ENCODE results near the gene AK1. TPM values are rescaled to one million over a fixed set of nuclear protein-coding genes. Genes with fewer than 3 reads are reported as not detected.
A peak's percentile ranks its signal among the peaks of the same experiment; 100 is the strongest.

The AK1 gene
- total and polyA plus RNA-seq, 9 of the 15 experiments (the other 6 are each of a cell fraction or from before 2014, with no cell fraction given), result 10.1 to 71.8 (median 39.0) TPM

DNA sequence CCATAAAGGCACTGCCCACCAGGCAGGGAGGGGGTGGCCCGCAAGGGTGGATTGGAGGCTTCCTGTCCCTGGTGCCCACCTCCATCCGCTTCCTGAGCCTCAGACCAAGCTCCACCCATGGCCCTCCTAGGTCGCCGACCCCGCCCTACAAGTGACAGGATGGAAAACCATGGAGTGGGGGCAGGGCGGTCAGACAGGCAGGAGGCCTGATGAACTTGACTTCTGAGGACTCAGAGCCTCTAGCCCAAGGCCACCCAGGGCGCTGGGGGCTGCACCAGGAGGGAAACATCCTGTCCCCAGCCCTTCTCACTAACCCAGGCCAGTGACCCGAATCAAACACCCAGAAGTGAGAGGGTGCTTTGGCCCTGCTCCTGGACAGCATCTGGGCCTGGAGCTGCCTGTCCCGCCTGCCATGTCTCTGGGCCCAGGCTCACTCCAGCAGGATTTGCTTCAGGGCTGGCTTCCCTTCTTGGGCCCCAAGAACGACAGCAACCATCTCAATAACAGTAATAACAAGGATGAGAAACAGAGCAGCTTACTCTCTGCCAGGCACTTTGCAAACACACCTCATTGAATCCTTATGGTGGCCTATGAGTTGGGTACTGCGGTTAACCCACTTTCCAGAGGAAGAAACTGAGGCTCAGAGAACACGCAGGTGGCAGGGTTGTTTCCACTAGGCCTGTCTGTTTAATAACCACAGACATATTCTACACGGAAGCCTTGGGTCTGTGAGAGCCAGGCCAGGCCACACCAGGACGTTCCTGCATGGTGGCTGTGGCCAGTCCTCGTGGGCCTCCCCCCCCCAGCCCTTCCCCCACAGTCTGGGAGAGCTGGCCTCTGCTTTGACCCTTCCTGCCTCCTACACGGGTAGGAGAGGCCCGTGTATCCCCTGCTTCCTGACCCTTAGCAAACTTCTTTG lies 26.3 kb upstream of the AK1 start (continued):
- TF ChIP-seq ZNF12 (CRISPR knock-in tag; IDR thresholded peaks at IDR 0.05) (0 out of 2 replicates have a peak, but pooled peaks have one; percentile 53), SRSF9 (IDR thresholded peaks at IDR 0.05; ENCODE audit: borderline replicate concordance, low read depth, low read length) (no peak), ZNF780A (CRISPR knock-in tag; IDR thresholded peaks at IDR 0.05) (no peak), FOSL1 (tag; conservative IDR thresholded peaks at IDR 0.05) (no peak), RBFOX2 (IDR thresholded peaks at IDR 0.05; ENCODE audit: low read depth, low read length) (peak; percentile 74), CREB3 (tag; conservative IDR thresholded peaks at IDR 0.05; ENCODE audit: low read depth) (no peak), BRD9 (IDR thresholded peaks at IDR 0.05; ENCODE audit: low read depth, partially characterized antibody) (no peak), KDM1A (IDR thresholded peaks at IDR 0.05) (peak in 1 of 2 experiments; percentile 41; a peak in 1 of 4 replicates), KLF10 (CRISPR knock-in tag; IDR thresholded peaks at IDR 0.05) (no peak), ARID3B (CRISPR knock-in tag; IDR thresholded peaks at IDR 0.05; ENCODE audit: borderline replicate concordance) (no peak), CXXC5 (CRISPR knock-in tag; IDR thresholded peaks at IDR 0.05) (no peak), RB1 (IDR thresholded peaks at IDR 0.05; ENCODE audit: low read depth) (0 out of 2 replicates have a peak, but pooled peaks have one; percentile 30), CREM (IDR thresholded peaks at IDR 0.05; ENCODE audit: low read depth) (peak; percentile 65; the same call in 1 of the 2 replicates), SMAD3 (CRISPR knock-in tag; conservative IDR thresholded peaks at IDR 0.05) (no peak), ZNF764 (CRISPR knock-in tag; IDR thresholded peaks at IDR 0.05; ENCODE audit: low read depth) (no peak), FOXA1 (IDR thresholded peaks at IDR 0.05; ENCODE audit: borderline replicate concordance) (no peak)
- TF ChIP-seq, protein P1, sequence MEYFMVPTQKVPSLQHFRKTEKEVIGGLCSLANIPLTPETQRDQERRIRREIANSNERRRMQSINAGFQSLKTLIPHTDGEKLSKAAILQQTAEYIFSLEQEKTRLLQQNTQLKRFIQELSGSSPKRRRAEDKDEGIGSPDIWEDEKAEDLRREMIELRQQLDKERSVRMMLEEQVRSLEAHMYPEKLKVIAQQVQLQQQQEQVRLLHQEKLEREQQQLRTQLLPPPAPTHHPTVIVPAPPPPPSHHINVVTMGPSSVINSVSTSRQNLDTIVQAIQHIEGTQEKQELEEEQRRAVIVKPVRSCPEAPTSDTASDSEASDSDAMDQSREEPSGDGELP (CRISPR knock-in tag; IDR thresholded peaks at IDR 0.05; ENCODE audit: borderline replicate concordance), result 0 out of 2 replicates have a peak, but pooled peaks have one; percentile 58
- TF ChIP-seq, protein P2, sequence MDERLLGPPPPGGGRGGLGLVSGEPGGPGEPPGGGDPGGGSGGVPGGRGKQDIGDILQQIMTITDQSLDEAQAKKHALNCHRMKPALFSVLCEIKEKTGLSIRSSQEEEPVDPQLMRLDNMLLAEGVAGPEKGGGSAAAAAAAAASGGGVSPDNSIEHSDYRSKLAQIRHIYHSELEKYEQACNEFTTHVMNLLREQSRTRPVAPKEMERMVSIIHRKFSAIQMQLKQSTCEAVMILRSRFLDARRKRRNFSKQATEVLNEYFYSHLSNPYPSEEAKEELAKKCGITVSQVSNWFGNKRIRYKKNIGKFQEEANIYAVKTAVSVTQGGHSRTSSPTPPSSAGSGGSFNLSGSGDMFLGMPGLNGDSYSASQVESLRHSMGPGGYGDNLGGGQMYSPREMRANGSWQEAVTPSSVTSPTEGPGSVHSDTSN (CRISPR knock-in tag; IDR thresholded peaks at IDR 0.05; ENCODE audit: low read depth), result no peak
- TF ChIP-seq, protein P2 (tag; conservative IDR thresholded peaks at IDR 0.05; ENCODE audit: low read depth), result no peak
- TF ChIP-seq, protein P3, sequence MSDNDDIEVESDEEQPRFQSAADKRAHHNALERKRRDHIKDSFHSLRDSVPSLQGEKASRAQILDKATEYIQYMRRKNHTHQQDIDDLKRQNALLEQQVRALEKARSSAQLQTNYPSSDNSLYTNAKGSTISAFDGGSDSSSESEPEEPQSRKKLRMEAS (CRISPR knock-in tag; IDR thresholded peaks at IDR 0.05), result peak; percentile 12; the same call in 1 of the 2 replicates
